T-helper 1 cell treated with Interleukin-12 subunit alpha and Interleukin-12 subunit beta and Interleukin-4 antibody, amounts not matched to agents 30 ng/mL and 1 ng/mL, for 36 hours (primary cell): ENCODE data around the gene EPHA2. TPM values are rescaled to one million over a fixed set of nuclear protein-coding genes. Genes with fewer than 3 reads are reported as not detected.

Experiments used
- intact Hi-C: fragments of 100-400 bp; cut with micrococcal nuclease; formaldehyde crosslinking; loops from one replicate; pipeline ENCODE4 v1.15.1; 2024
- total RNA-seq: library from RNA; stranded (reverse); gene quantifications from 2 replicates; pipeline ENCODE4 v1.2.3, GENCODE V29; 2022

Gene EPHA2
- total RNA-seq, 1 donor from 2014 or later: not detected

DNA sequence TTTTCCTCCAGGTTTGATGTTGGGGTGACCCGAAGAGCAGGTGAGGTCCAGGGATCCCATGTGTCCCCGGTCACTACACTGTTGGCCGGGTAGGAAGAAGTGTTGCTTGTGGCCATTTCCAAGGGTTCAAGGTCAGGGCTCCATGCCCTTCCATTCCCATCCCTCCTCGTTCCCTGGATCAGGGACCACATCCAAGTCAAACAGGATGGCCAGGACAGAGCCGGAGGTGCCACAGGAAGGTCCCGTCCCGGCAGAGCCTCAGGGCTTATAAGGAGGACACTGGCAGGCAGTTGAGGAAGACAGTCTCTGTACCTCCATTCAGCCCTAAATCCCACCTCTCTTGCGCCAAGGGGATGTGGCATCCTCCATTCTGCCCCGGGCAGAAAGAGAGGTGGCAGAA, 60.4 kb downstream of the EPHA2 start:
- intact Hi-C loops: no loop called here

DNA sequence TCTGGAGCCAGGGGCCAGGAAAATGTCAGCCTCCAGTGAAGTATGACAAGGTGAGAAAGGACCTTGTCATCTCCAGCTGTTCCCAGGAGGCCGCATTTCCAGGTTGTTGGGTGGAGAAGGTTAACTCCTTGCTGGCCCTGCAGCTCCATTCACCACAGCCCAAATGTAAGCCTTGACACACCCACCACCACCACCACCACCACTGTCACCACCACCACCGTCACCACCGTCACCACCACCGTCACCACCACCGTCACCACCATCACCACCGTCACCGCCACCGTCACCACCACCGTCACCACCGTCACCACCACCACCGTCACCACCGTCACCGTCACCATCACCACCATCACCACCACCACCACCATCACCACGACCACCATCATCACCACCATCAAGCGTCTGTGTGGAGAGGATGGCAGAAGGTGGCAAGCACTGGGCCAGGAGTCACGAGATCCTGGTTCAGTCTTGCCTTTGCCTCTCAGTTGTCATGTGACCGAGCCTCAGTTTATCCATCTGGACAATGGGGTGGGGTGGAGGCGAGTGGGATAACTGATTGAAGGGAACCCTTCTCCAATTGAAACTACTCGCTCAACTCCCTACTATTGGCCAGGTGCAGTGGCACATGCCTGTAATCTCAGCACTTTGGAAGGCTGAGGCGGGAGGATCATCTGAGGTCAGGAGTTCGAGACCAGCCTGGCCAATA, 61.3 kb downstream of the EPHA2 start:
- intact Hi-C loops: no loop called here

DNA sequence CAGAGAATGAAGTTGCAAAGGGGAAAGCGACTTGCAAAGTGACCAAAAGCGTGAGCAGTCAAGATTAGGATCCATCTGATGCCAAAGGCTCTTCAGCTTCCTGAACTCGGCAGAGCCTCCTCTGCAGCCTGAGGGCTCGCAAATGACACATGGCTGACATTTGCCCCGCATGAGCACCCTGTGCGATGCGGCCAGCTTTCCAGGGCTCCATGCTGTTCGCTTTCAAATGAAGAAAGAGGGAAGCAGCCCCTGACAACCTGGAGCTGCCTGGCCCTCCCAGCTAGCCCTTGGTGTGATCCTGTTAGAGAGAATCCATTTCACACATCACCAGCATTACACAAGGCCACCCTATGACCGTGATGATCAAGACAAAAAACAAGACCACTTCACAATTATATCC, 62.3 kb downstream of the EPHA2 start:
- intact Hi-C loops: no loop called here

DNA sequence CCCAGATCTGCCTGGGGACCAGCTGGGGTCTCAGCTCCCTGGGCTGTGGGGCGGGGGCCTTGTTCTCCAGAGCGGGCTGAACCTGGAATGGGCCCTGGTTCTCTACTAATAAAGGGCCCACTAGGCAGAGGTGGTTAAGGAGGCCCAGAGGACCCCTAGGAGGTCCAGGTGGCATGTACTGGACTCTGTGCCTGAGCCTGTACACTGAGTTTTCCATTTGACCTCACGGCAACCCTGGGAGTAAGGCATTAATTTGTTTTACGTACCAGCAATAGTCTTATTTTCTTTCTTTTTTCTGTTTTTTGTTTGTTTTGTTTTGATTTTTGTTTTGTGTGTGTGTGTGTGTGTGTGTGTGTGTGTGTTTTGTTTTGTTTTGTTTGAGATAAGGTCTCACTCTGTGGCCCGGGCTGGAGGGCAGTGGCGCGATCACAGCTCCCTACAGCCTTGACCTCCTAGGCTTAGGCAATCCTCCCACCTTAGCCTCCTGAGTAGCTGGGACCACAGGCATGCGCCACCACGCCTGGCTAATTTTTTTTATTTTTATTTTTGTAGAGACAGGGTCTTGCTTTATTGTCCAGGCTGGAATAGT, 62.9 kb downstream of the EPHA2 start:
- intact Hi-C loops: no loop called here

DNA sequence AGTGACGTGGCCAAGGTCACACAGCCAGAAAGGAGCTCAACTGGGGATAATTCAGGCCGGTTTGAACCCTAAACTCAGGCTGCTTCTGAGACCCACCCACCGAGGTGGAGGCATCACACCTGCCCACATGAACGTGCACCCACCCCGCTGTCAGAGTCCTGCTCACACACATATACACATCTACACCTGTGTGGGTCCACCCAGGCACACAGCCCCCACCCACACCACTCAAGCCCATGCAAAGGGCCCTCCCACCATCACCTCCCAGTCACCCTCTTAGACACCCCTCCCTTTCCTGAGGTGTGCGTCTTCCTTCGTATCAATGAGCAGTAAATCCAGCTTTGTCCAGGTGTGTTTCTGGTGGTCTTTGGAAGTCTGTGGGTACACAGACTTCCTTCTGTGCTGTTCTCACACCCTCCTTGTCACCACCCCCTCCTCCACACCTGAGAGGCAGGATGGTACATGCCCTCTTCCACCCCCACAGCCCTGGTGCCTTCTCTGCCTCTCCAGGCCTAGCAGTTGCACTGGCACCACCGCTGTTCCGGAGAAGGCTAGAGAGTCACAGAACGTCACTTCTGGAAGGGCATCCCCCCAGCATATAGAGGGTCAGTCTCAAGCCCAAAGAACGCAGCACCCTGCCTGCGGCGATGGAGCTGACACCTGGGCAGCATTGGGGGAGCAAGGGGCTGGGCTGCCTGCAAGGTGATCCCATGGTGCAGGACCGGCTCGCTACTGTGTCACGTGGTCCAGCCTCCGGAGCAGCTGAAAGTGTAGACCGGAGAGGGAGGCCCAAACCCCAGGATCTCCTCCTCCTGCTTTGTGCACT, 63.6 kb downstream of the EPHA2 start:
- intact Hi-C loops: no loop called here

DNA sequence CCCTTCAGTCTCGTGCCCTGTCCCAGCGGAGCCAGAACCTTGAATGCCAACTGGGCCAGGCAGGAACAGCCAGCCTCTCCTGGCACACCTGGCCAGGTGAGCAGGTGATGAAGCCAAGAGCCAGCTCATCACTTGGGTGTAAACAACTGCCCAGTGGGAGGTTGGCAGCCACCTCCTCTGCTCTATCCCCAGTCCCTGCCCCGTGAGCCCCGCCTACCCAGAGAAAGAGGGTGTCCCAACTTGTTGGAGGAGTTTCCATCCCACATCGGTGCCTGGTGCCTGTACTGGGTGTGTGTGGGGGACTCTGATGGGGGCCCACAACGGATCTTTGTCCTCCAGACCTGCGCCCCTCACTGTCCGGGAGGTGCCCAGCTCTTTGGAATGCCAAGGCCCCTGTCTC, 64.6 kb downstream of the EPHA2 start:
- intact Hi-C loops: no loop called here

DNA sequence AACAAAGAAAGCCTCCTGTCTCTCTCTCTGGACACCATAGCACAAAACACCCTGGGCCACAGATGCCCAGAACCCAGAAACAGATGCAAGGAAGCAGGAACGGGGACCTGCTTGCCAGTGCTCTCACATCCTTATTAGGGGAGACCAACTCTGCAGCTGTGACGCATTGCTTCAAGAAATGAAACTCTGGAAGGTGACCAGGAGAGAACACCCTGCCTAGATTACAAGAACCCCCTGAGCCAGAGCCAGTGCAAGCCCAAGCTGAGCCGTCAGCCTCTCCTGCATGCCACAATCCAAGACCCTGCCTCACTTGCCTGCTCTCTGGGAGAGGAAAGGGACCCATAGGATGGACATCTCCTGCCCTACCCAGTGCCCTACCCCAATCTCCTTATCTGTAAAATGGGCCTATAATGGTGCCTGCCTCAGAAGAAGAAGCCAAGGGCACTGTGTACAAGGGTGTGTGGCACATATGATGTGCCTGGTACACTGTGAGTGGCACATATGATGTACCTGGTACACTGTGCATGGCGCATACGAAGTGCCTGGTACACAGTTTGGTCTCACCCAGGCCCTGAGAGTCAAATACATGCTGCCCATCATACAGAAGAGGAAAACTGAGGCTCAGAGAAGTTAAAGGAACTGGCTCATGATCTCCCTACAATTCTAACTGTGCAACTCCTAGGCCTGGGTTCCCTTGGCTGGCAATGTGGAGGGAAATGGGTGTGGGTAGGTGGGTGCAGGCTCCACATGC, 65.6 kb downstream of the EPHA2 start:
- intact Hi-C loops: no loop called here

DNA sequence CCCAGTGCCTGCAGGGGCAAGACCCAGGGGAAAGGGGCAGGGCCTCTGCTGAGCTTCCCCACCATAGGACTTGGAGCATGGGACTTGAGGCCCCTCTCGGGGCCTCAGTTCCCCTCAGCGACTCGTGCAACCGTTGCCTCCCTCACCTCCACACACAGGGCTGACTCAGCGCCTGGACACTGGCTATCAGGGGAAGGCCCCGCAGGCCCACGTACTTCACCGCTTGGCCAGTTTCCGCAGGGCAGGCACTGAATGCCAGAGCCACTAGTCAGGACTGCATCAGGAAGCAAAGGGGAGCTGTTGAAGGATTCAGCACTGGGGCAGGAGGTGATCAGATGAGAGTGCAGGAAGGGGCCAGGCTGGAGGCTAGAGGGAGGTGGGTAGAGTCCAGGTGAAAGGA, 66.9 kb downstream of the EPHA2 start:
- intact Hi-C loops: no loop called here

DNA sequence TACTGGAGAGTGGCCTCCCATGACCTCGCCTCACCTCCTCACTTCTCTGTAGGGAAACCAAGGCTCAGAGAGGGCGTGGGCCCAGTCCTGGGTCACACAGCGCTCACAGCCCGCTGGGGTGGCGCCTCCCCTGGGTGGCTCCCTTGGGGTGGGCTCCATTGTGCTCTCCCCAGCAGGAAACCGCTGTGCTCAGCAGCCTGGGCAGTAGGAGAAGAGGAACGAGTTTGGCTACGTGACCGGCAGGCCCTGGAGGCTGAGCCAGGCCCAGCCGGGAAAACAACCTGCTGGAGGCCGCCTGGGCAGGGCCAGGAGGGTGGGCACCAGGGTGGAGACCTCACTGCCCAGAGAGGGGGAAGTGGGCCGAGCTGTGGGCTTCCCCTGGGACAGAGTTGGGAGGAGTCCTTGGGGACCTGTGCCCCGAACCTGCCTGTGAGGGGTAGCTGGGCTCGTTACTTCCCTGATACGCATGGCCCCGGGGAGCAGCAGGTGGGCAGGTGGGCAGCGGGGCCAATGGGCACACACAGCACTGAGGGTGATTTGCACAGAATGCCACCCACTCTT, 67.4 kb downstream of the EPHA2 start:
- intact Hi-C loops: no loop called here

DNA sequence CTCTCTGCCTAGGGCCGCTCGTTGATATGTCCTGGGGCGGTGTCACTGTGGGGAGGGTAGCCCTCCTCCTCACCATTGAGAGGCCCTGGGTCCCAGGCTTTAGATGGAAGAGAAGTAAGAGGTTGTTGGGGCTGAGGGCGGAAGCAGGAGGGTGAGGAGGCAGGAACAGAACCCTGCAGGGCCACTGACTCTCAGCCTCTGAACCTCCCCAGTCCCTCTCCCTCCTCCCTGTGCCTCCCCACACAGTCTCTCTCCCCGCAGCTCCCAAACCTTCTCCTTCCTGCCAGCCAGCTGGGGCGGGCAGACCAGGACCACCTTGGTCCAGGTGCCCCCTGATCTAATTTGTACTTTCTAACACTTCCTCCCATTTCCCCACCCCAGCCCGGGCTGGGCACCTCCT, 68.1 kb downstream of the EPHA2 start:
- intact Hi-C loops: no loop called here

DNA sequence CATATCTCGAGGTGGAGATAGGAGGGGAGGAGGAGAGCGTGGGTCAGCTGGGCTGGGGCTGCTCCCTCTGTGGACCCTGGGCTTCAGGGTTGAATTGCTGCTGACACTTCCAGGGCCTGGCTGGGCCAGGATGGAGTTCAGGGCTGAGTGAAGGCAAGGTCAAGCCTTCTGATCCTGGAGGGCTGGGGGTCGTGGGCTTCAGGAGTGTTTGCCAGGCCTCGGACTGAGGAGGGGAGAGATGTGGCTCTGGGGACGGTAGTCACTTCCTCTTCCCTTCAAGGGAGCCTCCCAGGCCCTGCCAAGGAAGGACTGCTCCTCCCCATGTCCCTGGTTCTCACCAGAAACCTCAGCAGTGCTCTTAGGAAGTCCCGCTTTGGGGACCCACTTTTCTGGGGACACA, 70.3 kb downstream of the EPHA2 start:
- intact Hi-C loops: no loop called here

DNA sequence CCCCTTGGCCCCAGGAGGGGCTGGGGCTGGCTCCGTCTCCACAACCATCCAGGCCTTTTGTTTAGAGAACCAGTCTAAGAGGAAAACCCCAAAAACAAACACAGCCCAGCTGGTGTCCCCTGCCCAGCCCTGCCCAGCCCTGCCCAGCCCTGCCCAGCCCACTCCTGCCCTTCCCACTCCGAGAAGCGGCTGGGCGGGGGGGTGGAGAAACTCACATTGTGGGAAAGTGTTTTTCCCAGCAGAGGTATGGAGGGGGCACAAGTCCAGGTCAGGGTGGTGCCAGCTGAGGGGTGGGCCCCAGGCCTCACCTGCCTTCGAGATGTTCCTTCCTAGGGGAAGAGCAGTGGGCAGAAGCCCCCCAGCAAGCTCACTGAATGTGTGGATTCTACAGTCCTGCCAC, 72.4 kb downstream of the EPHA2 start:
- intact Hi-C loops: no loop called here

DNA sequence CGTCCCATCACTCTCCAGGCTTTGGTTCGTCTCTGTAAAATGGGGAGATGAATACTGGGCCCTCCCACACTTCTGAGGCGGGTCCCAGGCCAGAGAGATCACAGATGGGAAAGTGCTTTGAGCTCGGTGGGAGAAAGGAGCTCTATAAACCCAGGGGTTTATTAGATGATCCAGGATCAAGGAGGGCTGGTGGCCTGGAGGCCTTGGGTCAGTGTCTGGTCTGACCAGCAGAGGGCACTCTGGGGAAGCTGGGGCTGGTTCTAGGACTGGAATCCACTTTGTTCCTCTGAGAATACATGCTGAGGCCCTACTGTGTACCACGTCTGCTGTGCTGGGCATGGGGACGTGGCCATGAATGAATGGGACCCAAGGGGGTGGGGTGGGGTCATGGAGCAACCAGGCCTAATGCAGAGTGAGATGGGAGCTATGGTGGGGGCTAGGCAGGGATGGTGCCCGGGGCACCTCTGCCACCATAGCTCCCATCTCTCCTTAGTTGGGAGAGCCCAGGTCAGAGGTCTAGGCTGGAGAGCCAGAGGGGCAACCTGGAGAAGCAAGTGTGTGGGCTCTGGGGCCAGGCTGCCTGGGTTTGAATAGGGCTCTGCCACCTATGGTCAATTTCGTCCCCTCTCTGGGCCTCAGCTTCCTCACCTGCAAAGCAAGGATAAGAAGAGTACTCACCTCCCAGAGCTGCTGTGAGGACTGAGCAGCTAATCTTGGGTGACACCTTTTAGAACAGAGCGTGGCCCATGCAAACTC, 73.4 kb downstream of the EPHA2 start:
- intact Hi-C loops: no loop called here

DNA sequence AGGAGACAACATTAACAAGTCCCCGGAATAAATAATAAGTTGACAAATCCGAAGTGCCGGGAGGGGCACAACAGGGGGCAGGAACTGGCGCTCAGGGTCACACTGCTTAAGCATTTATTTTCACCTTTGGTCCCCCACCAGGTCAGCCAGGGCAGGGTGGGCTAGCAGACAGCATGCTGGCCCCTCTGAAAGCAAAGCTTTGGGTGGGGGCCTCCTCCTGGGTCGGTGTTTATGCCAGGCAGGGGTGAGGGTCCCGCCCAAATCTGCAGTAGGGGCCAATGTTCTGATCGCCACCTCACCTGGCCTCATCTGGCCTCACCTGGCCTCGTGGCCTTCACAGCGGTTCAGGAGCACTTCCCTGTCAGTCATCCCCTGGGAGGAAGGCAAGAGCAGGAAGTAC, 74.2 kb downstream of the EPHA2 start:
- intact Hi-C loops: no loop called here

DNA sequence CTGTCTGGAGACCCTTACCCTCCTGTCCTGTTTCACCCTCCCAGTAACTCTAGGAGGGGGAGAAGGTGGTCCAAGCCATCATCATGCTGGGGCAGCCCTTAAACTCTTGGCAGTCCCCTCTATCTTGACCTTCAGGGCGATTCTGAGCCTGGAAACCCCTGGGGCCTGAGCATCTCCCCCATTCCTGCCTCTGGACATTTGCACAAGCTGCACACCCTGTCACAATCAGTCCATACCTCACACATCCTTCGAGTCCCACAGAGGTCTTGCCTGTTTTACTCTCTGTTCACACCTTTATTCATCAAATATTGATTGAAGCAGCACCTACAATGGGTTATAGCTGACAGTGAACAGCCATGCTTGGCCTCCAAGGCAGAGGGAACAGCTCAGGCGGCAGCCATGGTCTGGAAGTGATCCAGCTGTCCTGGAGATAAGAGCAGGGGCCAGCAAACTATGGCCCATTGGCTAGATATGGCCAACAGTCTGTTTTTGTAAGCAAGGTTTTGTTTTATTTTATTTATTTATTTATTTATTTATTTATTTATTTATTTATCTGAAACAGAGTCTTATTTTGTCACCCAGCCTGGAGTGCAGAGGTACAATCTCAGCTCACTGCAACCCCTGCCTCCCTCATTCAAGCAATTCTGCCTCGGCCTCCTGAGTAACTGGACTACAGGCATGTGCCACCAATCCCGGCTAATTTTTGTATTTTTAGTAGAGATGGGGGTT, 75.3 kb downstream of the EPHA2 start:
- intact Hi-C loops: no loop called here

DNA sequence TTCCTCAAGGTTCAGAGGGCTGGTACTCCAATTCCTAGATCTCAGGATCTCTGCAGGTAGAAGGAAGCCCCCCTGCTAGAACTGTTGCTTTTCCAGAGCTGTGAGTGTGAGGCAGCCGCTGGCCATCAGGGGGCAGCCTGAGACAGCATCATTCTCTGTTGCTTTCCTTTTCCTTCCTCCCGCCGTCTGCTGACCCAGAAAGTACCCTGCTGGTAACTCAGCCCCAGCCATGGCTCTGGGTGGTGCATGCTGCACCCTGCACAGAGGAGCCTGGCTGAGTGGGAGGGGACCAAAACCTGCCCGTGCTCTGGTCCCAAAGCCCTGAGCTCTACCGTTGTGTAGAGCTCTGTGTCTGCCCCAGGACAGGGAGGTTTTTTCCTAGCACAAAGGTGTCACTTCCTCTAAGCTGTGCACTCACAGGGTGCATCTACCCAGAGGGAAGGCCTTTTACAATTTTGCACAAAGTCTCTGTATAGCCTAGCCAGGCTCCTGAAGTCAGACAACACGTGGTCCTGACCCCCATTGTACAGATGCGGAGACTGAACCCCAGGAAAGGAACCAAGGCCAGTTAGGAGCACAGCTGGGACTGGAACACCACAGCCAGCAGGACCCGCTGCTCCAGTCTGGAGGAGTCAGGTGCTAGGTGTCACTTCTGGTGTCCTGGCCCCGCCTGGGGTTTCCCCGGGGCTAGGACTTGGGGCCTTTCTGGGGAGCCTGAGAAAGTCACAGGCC, 76.8 kb downstream of the EPHA2 start:
- intact Hi-C loops: loop anchor here (1.0 to 5.0 kb wide), 6 partner anchors 70 to 363 kb away; partner anchors contain the start of genes CPLANE2 and NECAP2

DNA sequence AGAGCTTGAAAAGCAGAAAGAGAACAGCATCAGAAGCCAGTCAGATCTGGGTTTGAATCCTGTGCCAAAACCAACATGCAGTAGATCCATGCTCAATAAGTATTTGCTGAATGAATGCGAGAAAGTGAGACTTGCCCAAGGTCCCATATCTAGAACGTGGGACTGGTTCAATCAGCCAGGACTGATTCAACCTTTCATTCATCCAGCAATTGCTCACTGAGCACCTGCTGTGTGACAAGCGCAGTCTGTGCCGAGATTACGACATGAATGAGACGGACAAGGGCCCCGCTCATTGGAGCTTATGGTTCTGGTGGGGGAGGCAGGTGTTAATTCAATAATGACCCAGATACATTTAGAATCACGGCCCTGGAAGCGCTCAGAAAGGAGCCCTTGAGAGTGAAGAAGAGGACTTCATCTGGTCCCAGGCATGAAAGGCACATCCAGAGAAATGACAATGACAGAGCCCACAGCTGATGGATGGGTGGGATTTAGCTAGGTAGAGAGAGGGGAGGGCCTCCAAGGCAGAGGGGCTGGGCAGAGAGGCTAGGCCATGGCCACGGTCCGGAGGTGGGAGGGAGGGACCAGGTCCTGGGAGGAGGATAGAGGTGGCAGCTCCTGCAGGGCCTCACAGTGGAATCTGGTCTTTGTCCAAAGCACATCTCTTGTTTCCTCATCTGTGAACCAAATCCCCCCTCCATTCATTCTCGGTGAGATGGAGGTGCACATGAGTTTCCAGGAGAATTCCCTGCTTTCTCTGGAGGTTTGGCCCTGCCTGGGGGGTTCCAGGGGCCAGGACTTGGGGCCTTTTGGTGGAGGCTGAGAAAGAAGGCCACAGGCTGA, 78.2 kb downstream of the EPHA2 start:
- intact Hi-C loops: loop anchor here (2.0 to 5.0 kb wide), 3 partner anchors 69 to 365 kb away; partner anchors contain the start of genes CPLANE2 and NECAP2

DNA sequence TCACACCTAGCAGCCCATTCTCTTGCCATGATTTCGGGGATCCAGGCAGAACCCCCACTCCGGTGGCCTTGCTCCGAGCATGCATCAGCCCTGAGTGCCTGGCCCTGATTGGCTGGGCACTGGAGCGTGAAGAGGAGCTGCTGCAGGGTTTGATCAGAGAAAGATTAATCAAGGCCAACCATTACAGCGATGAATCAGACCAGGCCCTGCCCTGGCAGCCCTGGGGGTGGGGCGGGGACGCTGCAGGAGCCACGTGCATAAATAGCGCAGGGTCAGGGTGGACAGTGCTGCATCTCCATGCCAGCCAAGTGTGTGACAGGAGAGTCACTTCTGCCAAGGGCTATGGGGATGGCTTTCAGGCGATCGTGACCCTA, 79.0 kb downstream of the EPHA2 start:
- intact Hi-C loops: loop anchor here (5.0 kb wide), 1 partner anchor 365 kb away; the partner anchor contains the start of gene NECAP2
